GM21390 (cell line): ENCODE measurements around the gene LCORL.
"Not testable (repeated sequence)": the region's sequence is repeated elsewhere in the genome, so short reads cannot be mapped to it uniquely, and the experiment has no call there.

ENCODE experiments used
- ATAC-seq: cut with Tn5 transposase; IDR thresholded peaks from one replicate; pipeline ENCODE4 v1.9.1; 2021; ENCODE audit not compliant: unreplicated experiment

Gene LCORL

DNA sequence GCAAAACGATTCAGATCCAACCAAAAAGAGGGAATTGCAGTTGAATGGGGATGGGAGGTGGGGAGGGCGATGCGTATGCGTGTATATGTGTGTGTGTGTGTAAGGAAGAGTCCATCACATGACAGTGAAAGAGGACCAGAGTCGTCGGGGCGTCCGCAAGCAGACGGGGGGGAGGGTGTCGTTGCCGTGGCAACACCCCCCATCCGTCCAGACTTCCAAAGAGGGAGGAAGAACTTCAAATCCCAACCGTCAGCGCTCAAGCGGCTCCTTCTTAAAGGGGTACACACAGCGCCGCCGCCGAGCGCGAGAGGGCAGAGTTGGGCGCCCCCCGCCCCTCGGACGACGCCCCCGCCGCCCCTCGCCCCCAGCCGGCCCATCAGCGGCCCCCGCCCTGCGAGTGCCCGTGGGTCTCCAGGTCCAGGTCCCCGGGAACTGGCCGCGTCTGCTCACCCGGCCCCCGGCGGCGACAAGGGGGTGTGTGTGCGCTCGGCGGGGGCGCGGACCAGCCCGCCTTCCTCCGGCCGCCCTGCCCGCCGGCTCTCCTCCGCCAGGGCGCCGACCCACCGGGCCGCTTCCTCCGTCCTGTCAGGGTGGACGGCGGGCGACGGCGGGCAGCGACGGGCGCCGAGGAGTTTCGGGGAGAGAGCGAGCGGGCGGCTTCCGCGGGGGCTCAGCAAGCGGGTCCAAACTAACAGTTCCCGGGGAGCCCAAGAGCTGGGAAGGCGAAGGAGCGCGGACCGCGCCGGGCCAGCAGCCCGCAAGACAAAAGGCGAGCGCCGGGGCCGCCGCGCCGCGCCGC is 685 bp downstream of the LCORL start:
- peak; percentile 15 for ATAC-seq

DNA sequence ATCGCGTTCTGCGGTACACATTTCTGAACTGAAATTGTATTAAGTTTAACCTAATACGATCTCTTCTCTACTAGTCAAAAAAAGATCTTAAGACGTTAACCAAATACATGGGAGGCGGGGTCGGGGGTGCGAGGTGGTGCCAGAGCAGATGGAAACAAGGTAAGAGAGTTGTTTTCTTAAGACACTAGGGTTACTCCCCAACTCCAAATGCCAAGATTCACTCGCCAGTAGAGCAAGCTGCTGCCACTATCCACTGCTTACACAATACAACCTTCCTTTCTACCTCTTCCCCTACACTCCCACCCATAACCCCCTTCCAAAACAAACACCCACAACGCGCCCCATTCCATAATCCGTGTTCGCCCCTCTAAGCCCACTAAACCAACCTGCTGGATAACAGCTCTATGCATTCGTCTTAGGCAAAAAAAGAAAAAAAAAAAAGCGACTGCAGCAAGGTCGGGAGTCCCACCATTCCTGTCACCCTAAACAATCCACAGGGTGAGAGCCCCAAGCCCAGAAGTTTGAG is 1.3 kb downstream of the LCORL start:
- no peak for ATAC-seq

DNA sequence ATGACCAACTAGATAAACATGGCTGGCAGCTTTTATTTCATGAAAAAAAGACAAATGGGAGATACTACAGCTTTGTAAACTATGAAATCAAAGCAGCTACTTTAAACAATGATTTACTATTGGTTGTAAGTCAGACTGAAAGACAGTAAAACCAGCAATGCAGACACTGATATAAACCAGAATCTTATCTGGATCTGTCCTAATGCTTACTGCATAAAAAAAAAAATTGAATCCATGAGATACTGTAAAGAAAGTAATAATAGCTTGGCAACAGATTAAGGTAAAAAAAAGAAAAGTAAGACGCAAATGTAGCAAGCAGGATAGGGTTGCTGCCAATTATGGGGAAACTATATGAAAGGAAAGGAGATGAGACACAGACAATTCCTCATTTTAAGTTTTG is 7.3 kb downstream of the LCORL start:
- no peak for ATAC-seq

DNA sequence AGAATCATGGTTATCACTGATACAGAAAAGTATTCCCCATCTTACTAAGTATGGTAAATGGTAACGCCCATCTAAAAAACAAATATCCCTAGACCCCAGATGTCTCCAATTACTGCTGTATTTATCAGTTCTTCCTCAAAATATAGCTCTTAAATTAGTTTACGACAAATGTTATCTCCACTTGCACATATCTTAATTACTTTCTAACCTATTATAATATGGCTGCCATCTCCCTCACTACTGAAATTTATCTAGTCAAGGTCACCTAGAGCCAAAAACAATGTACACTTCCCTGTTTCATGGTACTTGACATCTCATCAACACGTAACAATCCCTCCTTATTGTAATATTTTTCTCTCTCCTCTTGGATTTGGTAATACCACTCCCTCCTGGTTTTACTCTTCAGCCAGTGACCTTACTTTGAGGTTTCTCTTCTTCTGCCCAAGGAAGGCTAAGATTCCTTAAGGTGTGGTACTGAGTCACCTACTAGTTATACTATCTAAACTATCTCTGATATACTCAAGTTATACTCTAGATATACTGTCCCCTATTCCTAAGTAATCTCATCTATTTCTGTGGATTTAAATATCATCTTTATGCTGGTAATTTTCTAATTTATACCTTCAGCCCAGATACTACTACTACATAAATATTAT is 8.6 kb downstream of the LCORL start:
- no peak for ATAC-seq

DNA sequence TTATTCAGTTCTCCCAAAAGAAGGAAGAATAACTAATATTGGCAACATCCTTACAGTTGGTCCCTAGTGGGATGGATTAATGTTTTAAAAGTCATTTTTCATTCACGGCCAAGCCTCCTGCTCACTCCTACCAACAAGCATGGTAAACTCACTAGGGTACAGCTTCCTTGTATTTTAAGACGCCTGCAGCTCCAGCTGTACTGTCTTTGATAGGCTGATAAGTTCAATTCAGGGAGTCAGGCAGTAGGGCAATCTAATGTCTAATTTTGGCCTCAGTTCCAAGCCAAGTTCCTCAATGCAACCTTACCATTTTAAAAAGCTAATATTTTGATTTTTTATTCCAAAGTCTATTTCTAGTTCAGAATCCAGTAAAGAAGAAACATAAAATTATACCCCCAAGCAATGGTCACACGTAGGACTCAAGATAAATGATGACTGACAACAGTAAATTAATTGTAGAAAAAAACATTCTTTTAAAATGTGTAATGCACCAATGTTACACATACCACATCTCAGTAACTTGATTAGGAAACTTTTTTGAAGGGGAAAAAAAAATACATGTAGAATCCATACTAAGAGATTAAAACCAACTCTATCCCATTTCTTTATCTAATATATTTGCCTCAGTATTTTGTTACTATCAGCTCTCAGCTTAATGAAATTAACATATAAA is 9.3 kb downstream of the LCORL start:
- no peak for ATAC-seq

DNA sequence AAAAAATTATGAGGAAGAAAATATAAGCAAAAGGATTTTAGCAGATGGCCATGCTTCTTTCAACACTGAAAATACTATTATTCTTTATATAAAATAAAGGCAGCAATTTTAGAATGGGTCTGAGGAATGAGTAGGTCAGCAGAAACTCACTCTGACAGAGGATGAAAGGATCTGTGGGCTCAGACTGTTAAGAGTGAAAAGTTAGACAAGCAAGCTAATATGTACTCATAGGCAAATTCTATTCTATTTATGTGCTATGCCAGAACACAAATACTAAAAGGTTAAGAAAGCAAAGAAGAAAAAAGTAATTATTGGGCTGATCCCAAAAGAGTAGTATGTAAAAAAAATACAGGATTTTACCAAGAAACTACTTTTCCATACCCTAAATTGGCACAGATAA is 13.9 kb downstream of the LCORL start:
- ATAC-seq = peak; percentile 60

DNA sequence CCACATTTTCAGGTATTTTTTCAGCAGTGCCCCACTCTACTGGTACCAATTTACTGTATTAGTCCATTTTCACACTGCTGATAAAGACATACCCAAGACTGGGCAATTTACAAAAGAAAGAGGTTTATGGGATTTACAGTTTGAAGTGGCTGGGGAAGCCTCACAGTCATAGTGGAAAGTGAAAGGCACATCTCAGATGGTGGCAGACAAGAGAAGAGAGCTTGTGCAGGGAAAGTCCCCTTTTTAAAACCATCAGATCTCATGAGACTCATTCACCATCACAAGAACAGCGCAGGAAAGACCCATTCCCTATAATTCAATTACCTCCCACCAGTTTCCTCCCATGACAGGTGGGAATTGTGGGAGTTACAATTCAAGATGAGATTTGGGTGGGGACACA is 15.1 kb downstream of the LCORL start:
- ATAC-seq = not testable (repeated sequence)

DNA sequence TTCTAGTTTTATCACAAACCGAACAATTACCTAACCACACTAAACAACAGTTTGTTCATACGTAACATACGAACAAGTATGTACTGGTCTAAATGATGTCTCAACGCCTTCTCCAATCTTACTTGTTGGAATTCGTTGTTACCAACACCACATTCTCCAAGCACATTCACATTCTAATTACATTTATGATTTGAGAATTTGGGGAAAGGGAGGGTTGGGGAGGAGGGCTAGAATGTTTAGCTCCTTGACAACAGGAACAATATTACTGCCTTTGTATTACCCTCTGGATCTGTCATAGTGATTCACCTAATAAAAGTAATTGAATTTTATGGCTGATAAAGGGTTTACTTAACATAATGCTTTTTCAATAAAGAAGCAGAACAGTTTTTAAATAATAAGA is 24.4 kb downstream of the LCORL start:
- ATAC-seq = no peak

DNA sequence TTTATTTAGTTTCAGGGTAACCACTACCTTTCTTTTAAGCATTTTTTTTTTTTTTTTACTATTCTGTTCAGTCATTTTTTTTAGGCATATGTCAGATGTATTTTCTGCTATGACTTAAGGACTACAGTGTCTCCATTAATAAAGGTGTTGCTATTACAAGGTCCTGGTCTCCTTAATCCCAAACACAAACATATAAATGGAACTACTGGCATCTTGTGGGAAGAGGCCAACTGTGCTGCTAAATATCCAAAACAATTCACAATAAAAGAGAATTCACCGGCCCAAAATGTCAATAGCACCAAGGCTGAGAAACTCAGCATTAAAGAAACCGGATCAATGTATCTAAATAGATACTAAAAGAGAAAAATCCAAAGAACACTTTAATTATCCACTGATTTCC is 26.4 kb downstream of the LCORL start:
- ATAC-seq = no peak

DNA sequence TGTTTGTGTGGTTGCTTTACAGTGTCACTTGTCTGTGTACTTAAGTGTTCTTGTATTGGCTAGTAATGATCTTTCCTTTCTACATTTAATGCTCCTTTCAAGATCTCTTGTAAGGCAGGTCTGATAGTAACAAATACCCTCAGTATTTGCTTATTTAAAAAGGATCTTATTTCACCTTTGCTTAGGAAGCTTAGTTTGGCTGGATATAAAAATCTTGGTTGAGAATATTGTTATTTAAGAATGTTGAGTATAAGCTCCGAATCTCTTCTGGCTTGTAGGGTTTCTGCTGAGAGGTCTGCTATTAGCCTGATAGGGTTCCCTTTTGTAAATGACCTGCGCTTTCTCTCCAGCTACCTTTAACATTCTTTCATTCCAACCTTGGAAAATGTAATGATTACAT is 35.7 kb downstream of the LCORL start:
- no peak for ATAC-seq

DNA sequence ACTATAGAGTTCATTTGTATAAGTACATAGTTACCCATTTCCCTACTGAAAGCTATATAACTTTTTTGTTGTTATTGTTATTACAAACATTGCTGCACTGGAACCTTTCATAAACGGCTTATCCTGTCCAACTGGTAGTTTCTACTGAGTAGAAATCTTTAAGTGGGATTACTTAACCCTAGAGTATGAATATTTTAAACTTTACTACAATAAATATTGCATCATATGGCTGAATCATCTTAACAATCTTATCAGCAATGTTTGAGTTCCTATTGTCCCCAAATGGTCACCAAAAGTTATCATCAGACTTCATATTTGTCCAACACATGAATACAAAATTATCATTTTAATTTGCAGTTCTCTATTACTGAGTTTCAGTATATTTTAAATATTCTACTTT is 40.5 kb downstream of the LCORL start:
- no peak for ATAC-seq

DNA sequence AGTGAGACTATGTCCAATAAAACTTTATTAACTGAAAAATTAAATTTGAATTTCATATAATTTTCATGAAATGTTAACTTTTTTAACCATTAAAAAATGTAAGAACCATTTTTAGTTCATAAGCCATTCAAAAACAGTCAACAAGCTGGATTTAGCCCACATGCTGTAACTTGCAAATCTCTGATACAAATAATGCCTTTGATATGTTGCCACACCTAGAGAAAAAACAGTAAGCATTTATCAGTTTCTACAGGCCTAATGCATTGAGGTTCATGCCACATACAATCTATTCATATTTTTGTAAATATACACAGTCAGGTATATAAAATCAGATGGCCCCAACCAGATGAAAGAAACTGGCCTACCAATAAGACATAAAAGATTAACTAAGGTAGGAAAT is 52.8 kb downstream of the LCORL start:
- no peak for ATAC-seq

DNA sequence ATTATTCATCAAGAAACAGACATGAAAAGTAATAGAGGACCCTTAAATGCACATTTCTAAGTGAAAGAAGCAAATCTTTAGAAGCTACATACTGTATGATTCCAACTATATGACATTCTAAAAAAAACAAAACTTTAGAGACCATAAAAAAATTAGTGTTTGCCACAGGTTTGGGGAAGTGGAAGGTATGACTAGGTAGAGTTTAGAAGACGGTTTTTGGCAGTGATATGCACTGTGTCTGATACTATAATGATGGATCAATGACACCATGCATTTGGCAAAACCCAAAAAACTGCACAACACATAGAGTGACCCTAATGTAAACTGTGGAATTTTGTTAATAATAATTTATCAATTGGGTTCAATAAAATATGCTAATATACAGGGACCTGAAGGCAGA is 54.5 kb downstream of the LCORL start:
- no peak for ATAC-seq

DNA sequence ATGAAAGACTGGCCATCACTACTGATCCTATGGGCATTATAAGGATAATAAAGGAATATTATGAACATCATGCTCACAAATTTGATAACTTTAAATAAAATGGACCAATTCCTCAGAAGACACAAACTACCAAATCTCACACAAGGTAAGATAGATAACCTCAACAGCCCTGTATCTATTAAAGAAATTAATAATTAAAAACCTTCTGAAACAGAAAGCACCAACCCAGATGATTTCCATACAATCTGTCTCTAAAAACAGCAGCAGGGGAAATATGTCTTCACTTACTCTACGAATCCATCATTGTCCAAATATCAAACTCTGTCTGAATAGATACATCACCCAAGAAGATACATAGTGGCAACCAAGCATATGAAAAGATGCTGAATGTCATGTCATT is 55.2 kb downstream of the LCORL start:
- no peak for ATAC-seq

DNA sequence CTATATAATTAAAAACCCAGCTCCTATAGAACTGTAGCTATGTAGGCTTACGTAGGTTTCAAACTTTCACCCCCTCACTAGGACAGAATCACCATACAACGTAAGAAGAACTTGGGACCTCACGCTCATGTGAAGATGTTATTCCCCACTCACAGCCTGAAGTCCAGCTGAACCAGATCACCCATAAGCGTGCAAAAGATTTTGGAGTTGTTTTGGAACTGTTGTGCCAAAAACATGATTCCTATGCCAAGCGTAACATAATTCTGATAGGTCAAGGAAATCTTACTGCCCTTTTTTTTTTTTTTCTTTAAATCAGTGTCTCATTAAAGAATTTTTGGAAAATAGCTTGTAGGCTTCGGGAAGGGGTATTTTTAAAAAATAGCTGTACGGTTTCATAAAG is 57.0 kb downstream of the LCORL start:
- ATAC-seq = no peak

DNA sequence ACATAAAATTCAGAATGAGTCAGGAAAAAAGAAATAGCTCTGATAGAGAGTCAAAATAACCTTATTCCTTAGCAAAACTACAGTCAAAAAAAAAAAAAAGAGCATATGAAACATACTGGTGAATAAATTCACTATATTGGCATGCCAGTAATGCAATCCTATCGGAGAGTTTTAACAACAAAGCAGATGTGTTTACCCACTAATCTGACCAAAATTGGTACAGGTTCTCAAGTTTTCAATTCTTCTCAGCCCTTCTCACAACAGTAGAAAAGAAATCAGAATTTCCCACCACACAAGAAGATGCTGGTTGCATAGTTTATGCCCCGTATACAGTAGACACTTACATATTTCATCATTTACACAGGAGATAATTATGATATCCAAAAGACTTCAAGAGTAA is 59.4 kb downstream of the LCORL start:
- ATAC-seq = no peak

DNA sequence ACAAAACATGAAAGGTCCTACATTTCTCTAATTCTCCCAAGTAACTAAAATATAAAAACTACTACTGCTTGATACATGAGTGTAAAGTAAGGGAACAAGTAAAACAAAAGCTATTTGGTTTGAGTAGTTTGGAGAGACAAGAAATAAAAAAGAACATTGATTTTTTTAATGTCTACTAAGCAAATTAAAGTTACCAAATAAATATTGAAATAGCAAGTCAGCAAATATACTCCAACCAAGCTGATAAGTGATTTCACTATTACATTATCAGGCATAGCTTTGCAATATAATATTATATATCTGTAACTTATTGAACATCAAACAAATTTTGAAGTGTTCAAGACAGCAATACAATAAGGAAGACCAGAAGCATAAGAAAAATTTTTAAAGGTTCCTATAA is 60.3 kb downstream of the LCORL start:
- ATAC-seq = no peak

DNA sequence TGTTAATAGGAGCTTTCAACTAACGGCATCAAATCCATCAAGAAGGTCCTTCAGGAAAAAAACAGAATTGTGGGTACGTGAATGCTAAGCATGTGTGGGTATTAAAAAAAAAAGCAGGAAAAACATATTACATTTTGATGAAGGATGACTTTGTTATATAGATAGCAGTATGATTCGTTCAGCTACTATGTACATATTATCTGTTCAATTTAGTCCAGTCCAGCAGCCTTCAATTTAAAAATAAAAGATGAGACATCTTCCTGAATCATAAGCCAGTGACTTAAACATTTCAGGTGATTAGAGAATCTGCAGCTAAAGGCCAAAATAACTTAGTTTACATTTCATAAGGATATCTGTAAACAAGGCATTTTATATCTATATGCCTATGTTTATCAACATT is 63.4 kb downstream of the LCORL start:
- ATAC-seq = no peak

DNA sequence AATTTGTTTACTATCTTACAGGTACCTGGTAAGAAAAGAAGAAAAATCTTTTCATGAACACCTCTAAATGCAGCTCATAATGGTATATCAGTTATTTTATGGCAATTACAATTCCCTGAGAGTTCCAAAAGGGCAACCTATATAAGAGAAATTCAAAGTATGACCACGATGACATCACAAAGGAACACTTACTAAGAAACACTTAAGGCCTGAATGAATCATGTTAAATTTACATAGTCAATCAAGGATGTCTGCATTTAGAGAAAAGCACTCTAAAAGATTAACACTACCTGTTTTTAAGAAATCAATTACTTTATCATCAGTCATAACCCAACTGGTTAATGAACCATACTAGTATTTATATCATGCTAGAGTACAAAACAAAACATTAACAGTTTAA is 63.9 kb downstream of the LCORL start:
- ATAC-seq = no peak

DNA sequence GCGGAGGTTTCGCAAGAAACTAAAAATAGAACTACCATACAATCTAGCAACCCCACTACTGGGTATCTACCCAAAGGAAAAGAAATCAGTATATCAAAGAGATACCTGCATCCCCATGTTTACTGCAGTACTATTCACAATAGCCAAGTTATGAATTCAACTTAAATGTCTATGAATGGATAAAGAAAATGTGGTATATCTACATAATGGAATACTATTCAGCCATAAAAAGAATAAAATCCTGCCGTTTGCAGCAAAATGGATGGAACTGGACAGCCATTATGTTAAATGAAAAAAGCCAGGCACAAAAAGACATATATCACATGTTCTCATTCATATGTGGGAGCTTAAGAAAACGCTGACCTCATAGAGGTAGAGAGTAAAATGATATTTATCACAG is 65.3 kb downstream of the LCORL start:
- no peak for ATAC-seq

DNA sequence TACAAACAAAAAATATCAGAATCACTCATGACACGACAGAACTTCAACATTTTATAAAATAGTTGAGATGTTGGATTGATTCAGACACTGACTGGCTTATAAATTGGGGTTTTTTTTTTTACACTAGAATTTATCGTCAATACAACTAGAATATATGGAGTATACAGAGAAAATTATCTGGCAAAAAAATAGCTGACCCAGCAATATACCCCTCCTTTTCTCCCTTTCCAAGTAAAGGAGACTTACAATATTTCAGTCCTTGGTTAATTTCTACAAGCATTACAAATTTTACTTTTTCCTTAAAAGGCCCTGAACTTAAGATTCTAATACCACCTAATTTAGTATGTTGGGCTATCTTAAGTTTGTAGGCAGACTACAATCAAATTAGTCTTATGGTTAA is 76.3 kb downstream of the LCORL start:
- ATAC-seq = no peak

DNA sequence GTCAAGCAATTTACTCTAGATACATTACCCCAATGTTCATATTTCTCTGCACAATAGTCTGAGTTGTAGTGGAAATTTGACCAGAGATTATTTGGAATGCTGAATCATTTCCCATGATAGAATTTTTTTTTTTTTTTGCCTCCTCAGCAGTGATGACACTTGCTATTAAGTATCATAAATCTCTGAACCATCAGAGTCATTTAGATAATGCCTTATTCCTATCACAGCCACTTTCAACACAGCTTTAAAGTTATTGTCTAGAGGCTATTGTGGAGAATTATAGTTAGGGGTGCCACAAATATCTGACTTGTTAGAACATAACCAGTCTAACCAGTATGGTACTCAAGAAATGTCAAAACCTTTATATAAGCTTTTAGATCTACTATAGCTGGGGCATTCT is 79.8 kb downstream of the LCORL start:
- no peak for ATAC-seq
